ENCODE data around the gene XYLT1. TPM values are rescaled to one million over a fixed set of nuclear protein-coding genes. Genes with fewer than 3 reads are reported as not detected.

Gene XYLT1
- total RNA-seq, 1 experiment from 2014 or later = not detected

DNA sequence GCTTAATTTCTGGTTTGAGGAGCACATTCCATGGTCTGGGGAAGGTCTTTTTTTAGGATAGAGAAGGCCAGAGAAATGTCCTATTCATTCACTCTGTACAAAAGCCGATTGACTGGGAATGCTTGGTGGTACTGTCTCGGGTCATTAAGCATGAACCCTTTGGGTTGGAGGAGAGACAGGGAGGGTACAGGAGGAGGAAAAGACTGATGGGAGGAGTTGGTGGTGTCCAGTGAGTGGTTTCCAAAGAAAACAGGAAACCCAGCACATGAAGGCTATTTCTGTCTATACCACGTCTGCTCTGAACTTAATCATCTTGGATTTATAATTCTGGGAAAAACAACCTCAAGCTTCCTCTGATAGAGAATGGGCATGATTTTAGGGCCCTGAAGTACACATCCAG, 111.9 kb downstream of the XYLT1 start:
- Histone ChIP-seq H3K9me2 (replicated peaks; ENCODE audit: low read length) (no peaks in the 10 kb centered on the region), H3K79me2 (ENCODE audit: low read length) (no peaks in the 10 kb centered on the region), H2AFZ (ENCODE audit: low read length) (no peak overlapping the region), H3F3A (ENCODE audit: low read length, unreplicated experiment) (no peaks in the 10 kb centered on the region), H3K9me3 (ENCODE audit: low read length) (no peaks in the 10 kb centered on the region), H4K20me1 (ENCODE audit: low read length) (no peaks in the 10 kb centered on the region), H3K36me3 (ENCODE audit: low read depth, low read length) (no peaks in the 10 kb centered on the region), H3K27ac (ENCODE audit: low read length) (no peak overlapping the region), H3K9ac (ENCODE audit: low read length) (no peak overlapping the region), H3K4me2 (ENCODE audit: low read length) (no peak overlapping the region), H3K27me3 (ENCODE audit: low read length) (no peaks in the 10 kb centered on the region), H3K4me3 (ENCODE audit: low read length) (no peak overlapping the region), H3K4me1 (ENCODE audit: insufficient read depth, low read length) (no peaks in the 10 kb centered on the region)
- no TSS peak for BruUV-seq (replicated peaks)
- TF ChIP-seq EZH2phosphoT487 (IDR thresholded peaks at IDR 0.05; ENCODE audit: borderline replicate concordance, low read length) (no peak), EZH2 (IDR thresholded peaks at IDR 0.05; ENCODE audit: low read length, unreplicated experiment) (no peak)
- POLR2A ChIA-PET (ENCODE audit: unreplicated experiment) = no interaction called here
- CTCF ChIA-PET = no interaction called here
- intact Hi-C loops (cut with micrococcal nuclease) = no loop called here
- no peak for DNase-seq
- ATAC-seq = no peak

DNA sequence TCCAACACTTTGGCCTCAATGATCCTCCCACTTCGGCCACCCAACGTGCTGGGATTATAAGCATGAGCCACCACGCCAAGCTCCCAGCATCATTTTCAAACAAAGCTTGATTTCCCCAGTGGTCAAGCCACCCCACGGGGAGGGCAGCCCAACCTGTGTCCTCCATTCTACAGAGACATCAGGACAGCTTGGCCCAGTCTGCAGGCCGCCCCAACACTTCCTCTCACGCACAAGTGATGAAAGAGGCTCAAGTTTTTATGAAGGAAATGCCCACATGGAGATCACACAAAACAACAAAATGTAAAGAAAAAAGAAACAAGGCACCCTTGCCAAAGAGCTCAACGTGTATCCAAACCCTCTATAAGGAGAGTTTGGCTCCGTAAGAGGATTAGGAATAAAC, 112.4 kb downstream of the XYLT1 start:
- H3K27me3 ChIP-seq (ENCODE audit: low read length) = no peaks in the 10 kb centered on the region
- ChIA-PET CTCF (no interaction called here), POLR2A (ENCODE audit: unreplicated experiment) (no interaction called here)
- no peaks in the 10 kb centered on the region for H4K20me1 ChIP-seq (ENCODE audit: low read length)
- H3K4me3 ChIP-seq (ENCODE audit: low read length) = no peak overlapping the region
- intact Hi-C loops (cut with micrococcal nuclease) = no loop called here
- no peaks in the 10 kb centered on the region for H3K9me2 ChIP-seq (replicated peaks; ENCODE audit: low read length)
- DNase-seq (no peak), ATAC-seq (no peak)
- H3K9me3 ChIP-seq (ENCODE audit: low read length) = no peaks in the 10 kb centered on the region
- no peaks in the 10 kb centered on the region for H3K36me3 ChIP-seq (ENCODE audit: low read depth, low read length)
- no TSS peak for BruUV-seq (replicated peaks)
- H3F3A ChIP-seq (ENCODE audit: low read length, unreplicated experiment) = no peaks in the 10 kb centered on the region
- no peak overlapping the region for H3K9ac ChIP-seq (ENCODE audit: low read length)
- H2AFZ ChIP-seq (ENCODE audit: low read length) = no peak overlapping the region
- H3K79me2 ChIP-seq (ENCODE audit: low read length) = no peaks in the 10 kb centered on the region
- H3K27ac ChIP-seq (ENCODE audit: low read length) = no peak overlapping the region
- no peaks in the 10 kb centered on the region for H3K4me1 ChIP-seq (ENCODE audit: insufficient read depth, low read length)
- H3K4me2 ChIP-seq (ENCODE audit: low read length) = no peak overlapping the region
- no peak for TF ChIP-seq EZH2phosphoT487 (IDR thresholded peaks at IDR 0.05; ENCODE audit: borderline replicate concordance, low read length)
- TF ChIP-seq, protein P1, sequence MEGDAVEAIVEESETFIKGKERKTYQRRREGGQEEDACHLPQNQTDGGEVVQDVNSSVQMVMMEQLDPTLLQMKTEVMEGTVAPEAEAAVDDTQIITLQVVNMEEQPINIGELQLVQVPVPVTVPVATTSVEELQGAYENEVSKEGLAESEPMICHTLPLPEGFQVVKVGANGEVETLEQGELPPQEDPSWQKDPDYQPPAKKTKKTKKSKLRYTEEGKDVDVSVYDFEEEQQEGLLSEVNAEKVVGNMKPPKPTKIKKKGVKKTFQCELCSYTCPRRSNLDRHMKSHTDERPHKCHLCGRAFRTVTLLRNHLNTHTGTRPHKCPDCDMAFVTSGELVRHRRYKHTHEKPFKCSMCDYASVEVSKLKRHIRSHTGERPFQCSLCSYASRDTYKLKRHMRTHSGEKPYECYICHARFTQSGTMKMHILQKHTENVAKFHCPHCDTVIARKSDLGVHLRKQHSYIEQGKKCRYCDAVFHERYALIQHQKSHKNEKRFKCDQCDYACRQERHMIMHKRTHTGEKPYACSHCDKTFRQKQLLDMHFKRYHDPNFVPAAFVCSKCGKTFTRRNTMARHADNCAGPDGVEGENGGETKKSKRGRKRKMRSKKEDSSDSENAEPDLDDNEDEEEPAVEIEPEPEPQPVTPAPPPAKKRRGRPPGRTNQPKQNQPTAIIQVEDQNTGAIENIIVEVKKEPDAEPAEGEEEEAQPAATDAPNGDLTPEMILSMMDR (conservative IDR thresholded peaks at IDR 0.05; ENCODE audit: low read depth, low read length) = no peak
- no peak for TF ChIP-seq EZH2 (IDR thresholded peaks at IDR 0.05; ENCODE audit: low read length, unreplicated experiment)

DNA sequence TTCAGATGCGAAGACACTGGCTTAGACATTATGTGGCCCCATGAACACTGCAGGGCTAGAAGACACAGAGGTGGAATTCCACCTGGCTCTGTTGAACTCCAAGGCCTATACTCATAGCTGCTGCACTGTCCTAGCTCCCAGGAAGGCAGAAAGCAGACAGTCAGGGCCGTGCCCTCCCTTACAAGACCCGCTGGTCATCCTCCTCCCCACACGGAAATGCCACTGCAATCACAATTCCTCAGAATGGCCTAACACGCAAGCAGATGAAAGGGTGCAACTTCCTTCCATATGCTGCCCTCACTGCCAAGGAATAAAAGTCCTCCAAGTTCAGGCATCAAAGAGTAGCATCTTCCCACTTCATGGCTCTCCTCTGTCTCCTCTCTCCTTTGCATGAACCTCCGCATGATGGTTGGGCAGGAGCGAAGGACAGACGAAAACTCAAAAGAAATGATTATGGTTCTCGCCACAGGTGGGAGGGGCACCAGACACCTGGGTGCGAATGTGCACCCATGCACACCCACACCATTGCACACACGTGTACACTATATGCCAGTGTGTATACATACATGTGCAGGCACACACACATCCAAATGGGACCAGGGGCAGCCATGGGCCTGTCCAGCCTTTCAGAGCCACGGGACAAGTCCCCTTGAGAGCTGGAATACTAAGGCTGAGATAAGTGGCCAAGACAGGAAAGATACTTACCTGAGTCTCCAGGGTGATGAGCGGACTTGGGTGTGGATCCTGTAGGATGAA, 113.3 kb downstream of the XYLT1 start:
- no peaks in the 10 kb centered on the region for H3F3A ChIP-seq (ENCODE audit: low read length, unreplicated experiment)
- H3K36me3 ChIP-seq (ENCODE audit: low read depth, low read length) = no peaks in the 10 kb centered on the region
- DNase-seq (no peak), ATAC-seq (no peak)
- BruUV-seq (replicated peaks) = no TSS peak
- ChIA-PET CTCF (no interaction called here), POLR2A (ENCODE audit: unreplicated experiment) (no interaction called here)
- H3K9ac ChIP-seq (ENCODE audit: low read length) = no peak overlapping the region
- H3K9me2 ChIP-seq (replicated peaks; ENCODE audit: low read length) = no peaks in the 10 kb centered on the region
- H3K9me3 ChIP-seq (ENCODE audit: low read length) = no peaks in the 10 kb centered on the region
- H3K4me2 ChIP-seq (ENCODE audit: low read length) = no peak overlapping the region
- no peaks in the 10 kb centered on the region for H3K4me1 ChIP-seq (ENCODE audit: insufficient read depth, low read length)
- TF ChIP-seq EZH2phosphoT487 (IDR thresholded peaks at IDR 0.05; ENCODE audit: borderline replicate concordance, low read length) (no peak), EZH2 (IDR thresholded peaks at IDR 0.05; ENCODE audit: low read length, unreplicated experiment) (no peak)
- TF ChIP-seq, protein P1 (conservative IDR thresholded peaks at IDR 0.05; ENCODE audit: low read depth, low read length) = no peak
- H3K4me3 ChIP-seq (ENCODE audit: low read length) = no peak overlapping the region
- H3K27me3 ChIP-seq (ENCODE audit: low read length) = no peaks in the 10 kb centered on the region
- intact Hi-C loops (cut with micrococcal nuclease) = no loop called here
- no peaks in the 10 kb centered on the region for H4K20me1 ChIP-seq (ENCODE audit: low read length)
- no peaks in the 10 kb centered on the region for H3K79me2 ChIP-seq (ENCODE audit: low read length)
- no peak overlapping the region for H2AFZ ChIP-seq (ENCODE audit: low read length)
- H3K27ac ChIP-seq (ENCODE audit: low read length) = no peak overlapping the region
